ENCODE results near the gene EFNB3. TPM values are rescaled to one million over a fixed set of nuclear protein-coding genes. Genes with fewer than 3 reads are reported as not detected.

Gene EFNB3
- total and polyA plus RNA-seq, 2 of the 13 experiments (the other 11 are each of a cell fraction or from before 2014, with no cell fraction given) = 0.07 to 0.25 TPM

- TF ChIP-seq ATF6 (CRISPR knock-in tag; conservative IDR thresholded peaks at IDR 0.05) (no peak), ZBTB37 (CRISPR knock-in tag; IDR thresholded peaks at IDR 0.05) (no peak), ZBTB42 (CRISPR knock-in tag; IDR thresholded peaks at IDR 0.05) (no peak), IKZF4 (CRISPR knock-in tag; IDR thresholded peaks at IDR 0.05; ENCODE audit: borderline replicate concordance, low read depth, not compliant biosample characterization) (no peak), ARID4A (CRISPR knock-in tag; IDR thresholded peaks at IDR 0.05; ENCODE audit: borderline replicate concordance) (peak; percentile 57; the same call in 1 of the 2 replicates), MLX (CRISPR knock-in tag; IDR thresholded peaks at IDR 0.05) (no peak), SMARCE1 (IDR thresholded peaks at IDR 0.05; ENCODE audit: borderline replicate concordance) (no peak), ZNF577 (CRISPR knock-in tag; IDR thresholded peaks at IDR 0.05; ENCODE audit: borderline replicate concordance, low read depth) (no peak), ZNF674 (CRISPR knock-in tag; IDR thresholded peaks at IDR 0.05; ENCODE audit: low read depth) (no peak), BRF2 (CRISPR knock-in tag; IDR thresholded peaks at IDR 0.05) (no peak), ZNF441 (CRISPR knock-in tag; IDR thresholded peaks at IDR 0.05; ENCODE audit: borderline replicate concordance) (0 out of 2 replicates have a peak, but pooled peaks have one; percentile 42), ZNF543 (CRISPR knock-in tag; IDR thresholded peaks at IDR 0.05) (no peak), ZNF160 (CRISPR knock-in tag; IDR thresholded peaks at IDR 0.05) (0 out of 2 replicates have a peak, but pooled peaks have one; percentile 2), MEF2D (CRISPR knock-in tag; IDR thresholded peaks at IDR 0.05) (no peak), ZNF639 (CRISPR knock-in tag; conservative IDR thresholded peaks at IDR 0.05) (no peak)
Measured at GRCh38 chr17:7687072-7687907, 17.7 kb upstream of the EFNB3 start, which contains the start of gene TP53 (continued).

All from HepG2 (cell line).